Activated B cell treated with CpG ODN at 0.5 μM for 24 hours (primary cell): Measurements from ENCODE around the gene HMG20A. TPM values are rescaled to one million over a fixed set of nuclear protein-coding genes. Genes with fewer than 3 reads are reported as not detected.

Experiments used
- ATAC-seq: fragments of 200-7000 bp; cut with Tn5 transposase; one replicate; pipeline ENCODE4 v1.10.0; 2021; ENCODE audit warnings: low read depth, mild to moderate bottlenecking, moderate library complexity
- CTCF ChIA-PET: fragments of 350-600 bp; sonication (Branson Sonifier 250); formaldehyde crosslinking; loops from one replicate; lab custom pipeline; 2021; ENCODE audit warnings: antibody characterized with exemption; lab: Charles Lee
- POLR2A ChIA-PET: fragments of 350-600 bp; sonication (Branson Sonifier 250); formaldehyde crosslinking; loops from one replicate; lab custom pipeline; 2021; ENCODE audit warnings: antibody characterized with exemption; lab: Charles Lee
- DNase-seq: peaks from one replicate; pipeline ENCODE4 v3.0.0; 2022
- H3K27ac Mint-ChIP-seq: one replicate; pipeline ENCODE4 v1.8.0; 2020; ENCODE audit warnings: mixed read lengths
- H3K27me3 Mint-ChIP-seq: one replicate; pipeline ENCODE4 v1.8.0; 2021; ENCODE audit warnings: mixed read lengths
- H3K36me3 Mint-ChIP-seq: one replicate; pipeline ENCODE4 v1.8.0; 2021; ENCODE audit warnings: low read depth, mixed read lengths
- H3K4me1 Mint-ChIP-seq: one replicate; pipeline ENCODE4 v1.8.0; 2021; ENCODE audit warnings: mixed read lengths
- H3K4me3 Mint-ChIP-seq: one replicate; pipeline ENCODE4 v1.8.0; 2020; ENCODE audit warnings: mild to moderate bottlenecking, mixed read lengths
- H3K9me3 Mint-ChIP-seq: one replicate; pipeline ENCODE4 v1.8.0; 2020; ENCODE audit warnings: mixed read lengths
- intact Hi-C: fragments of 100-400 bp; cut with micrococcal nuclease; formaldehyde crosslinking; loops from one replicate; pipeline ENCODE4 v1.15.1; 2024
- total RNA-seq: library from RNA; stranded (reverse); gene quantifications from 2 replicates; pipeline ENCODE4 v1.2.3, GENCODE V29; 2022
- TF ChIP-seq, protein P1 (sequence below): fragments of 200-600 bp; IDR thresholded peaks from one replicate; pipeline ENCODE4 v1.8.0; 2022; ENCODE audit warnings: antibody characterized with exemption, mild to moderate bottlenecking

Gene HMG20A
- total RNA-seq, 1 donor from 2014 or later, result 53.9 TPM

DNA sequence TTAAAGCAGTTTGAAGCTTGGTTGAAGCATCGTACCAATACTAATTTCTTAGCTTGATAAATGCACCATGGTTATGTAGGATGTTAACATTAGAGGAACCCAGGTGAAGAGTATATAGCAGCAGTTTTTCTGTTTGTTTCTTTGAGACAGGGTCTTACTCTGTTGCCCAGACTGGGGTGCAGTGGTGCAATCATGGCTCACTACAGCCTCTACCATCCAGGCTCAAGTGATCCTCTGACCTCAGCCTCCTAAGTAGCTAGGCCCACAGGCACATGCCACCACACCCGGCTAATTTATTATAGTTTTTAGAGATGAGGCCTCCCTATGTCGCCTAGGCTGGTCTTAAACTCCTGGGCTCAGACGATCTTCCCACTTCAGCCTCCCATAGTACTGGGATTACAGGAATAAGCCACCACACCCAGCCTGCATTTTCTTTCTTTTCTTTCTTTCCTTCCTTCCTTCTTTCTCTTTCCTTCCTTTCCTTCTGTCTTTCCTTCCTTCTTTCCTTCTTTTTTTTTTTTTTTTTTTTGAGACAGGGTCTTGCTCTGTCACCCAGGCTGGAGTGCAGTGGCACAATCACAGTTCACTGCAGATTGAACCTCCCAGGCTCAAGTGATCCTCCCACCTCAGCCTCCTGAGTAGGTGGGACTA lies 6.9 kb upstream of the HMG20A start:
- H3K4me3 Mint-ChIP-seq, result no peak overlapping the region
- H3K27ac Mint-ChIP-seq, result no peak overlapping the region
- CTCF ChIA-PET, result no interaction called here
- H3K9me3 Mint-ChIP-seq, result no peaks in the 10 kb centered on the region
- intact Hi-C loops, result no loop called here
- H3K36me3 Mint-ChIP-seq, result no peaks in the 10 kb centered on the region
- no peak for ATAC-seq
- peaks cover 47% of the 10 kb centered on the region for H3K4me1 Mint-ChIP-seq
- POLR2A ChIA-PET, result interaction anchor here (0.7 kb wide), 1 partner anchor 48 kb away, joined by 3 read pairs; no protein-coding TSS in a partner anchor
- TF ChIP-seq, protein P1, sequence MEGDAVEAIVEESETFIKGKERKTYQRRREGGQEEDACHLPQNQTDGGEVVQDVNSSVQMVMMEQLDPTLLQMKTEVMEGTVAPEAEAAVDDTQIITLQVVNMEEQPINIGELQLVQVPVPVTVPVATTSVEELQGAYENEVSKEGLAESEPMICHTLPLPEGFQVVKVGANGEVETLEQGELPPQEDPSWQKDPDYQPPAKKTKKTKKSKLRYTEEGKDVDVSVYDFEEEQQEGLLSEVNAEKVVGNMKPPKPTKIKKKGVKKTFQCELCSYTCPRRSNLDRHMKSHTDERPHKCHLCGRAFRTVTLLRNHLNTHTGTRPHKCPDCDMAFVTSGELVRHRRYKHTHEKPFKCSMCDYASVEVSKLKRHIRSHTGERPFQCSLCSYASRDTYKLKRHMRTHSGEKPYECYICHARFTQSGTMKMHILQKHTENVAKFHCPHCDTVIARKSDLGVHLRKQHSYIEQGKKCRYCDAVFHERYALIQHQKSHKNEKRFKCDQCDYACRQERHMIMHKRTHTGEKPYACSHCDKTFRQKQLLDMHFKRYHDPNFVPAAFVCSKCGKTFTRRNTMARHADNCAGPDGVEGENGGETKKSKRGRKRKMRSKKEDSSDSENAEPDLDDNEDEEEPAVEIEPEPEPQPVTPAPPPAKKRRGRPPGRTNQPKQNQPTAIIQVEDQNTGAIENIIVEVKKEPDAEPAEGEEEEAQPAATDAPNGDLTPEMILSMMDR, result no peak
- no peak for DNase-seq
- no peaks in the 10 kb centered on the region for H3K27me3 Mint-ChIP-seq

DNA sequence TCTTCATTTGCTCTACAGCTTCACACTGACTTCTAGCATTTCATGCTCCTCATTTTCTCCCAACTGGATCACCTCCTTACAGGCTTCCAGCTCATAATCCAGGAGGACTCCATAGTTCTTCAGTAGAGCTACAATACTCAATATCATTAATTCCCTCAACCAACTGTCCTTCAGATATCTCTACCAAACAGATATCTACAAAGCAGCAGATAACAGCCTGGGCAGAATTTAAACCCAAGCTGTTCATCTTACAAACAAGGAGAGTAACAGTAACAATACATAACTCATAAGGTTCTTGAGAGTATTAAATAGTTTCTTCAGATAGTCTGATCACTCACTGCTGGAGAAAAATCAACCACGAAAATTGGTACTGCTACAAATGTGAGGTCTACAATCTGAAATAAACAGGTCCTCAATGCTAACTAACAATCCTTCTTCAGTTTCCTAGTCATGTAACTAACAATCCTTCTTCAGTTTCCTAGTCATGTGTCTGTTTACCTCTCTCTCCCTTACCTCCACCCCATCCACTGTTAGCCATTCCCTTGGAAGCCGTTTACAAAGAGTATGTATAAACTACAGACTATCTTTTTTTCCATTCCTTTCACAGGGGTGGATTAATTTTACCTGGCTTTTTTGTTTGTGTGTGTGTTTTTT lies 5.8 kb upstream of the HMG20A start:
- intact Hi-C loops, result no loop called here
- no peak for ATAC-seq

DNA sequence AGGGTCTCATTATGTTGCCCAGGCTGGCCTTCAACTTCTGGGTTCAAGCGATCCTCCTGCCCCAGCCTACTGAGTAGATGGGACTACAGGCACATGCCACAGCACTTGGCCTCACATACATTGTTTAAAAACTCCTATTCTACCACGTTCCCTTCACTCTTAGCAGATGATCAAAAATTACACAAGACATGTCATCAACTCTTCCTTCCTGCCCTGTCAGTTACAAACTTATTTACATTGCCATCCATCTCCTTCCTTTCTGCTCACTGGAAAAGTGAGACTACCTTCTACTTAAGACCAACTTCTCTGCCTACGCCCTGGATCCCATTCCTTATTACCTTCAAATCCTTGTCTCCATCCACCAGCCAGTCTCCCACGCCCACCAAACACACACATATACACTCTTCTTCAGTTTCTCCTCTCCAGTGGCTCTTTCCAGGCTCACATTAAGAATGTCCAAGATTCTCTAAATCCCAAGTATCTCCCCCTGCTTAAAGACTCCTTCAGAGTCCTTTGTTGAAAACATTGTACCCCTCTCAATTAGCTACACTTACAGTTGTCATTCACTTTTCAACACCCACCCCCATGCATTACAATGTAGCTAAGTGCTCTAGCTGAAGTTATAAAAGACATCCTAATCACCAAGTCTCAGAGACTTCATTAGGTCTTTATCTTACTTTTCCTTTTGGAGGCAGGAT lies 5.1 kb upstream of the HMG20A start:
- ATAC-seq (no peak), DNase-seq (no peak)
- no peak overlapping the region for H3K4me3 Mint-ChIP-seq
- TF ChIP-seq, protein P1, result no peak
- intact Hi-C loops, result no loop called here
- ChIA-PET POLR2A (no interaction called here), CTCF (no interaction called here)
- no peaks in the 10 kb centered on the region for H3K9me3 Mint-ChIP-seq
- H3K27ac Mint-ChIP-seq, result no peak overlapping the region
- peaks cover 35% of the 10 kb centered on the region for H3K4me1 Mint-ChIP-seq
- H3K36me3 Mint-ChIP-seq, result peaks cover 10% of the 10 kb centered on the region
- H3K27me3 Mint-ChIP-seq, result no peaks in the 10 kb centered on the region

More for the DNA sequence above, 5.8 kb upstream of the HMG20A start:
- POLR2A ChIA-PET, result no interaction called here
- no peak overlapping the region for H3K4me3 Mint-ChIP-seq
- DNase-seq, result no peak
- H3K36me3 Mint-ChIP-seq, result peaks cover 4% of the 10 kb centered on the region
- H3K9me3 Mint-ChIP-seq, result no peaks in the 10 kb centered on the region
- TF ChIP-seq, protein P1, result no peak
- CTCF ChIA-PET, result no interaction called here
- H3K4me1 Mint-ChIP-seq, result peaks cover 41% of the 10 kb centered on the region
- no peaks in the 10 kb centered on the region for H3K27me3 Mint-ChIP-seq
- H3K27ac Mint-ChIP-seq, result no peak overlapping the region

DNA sequence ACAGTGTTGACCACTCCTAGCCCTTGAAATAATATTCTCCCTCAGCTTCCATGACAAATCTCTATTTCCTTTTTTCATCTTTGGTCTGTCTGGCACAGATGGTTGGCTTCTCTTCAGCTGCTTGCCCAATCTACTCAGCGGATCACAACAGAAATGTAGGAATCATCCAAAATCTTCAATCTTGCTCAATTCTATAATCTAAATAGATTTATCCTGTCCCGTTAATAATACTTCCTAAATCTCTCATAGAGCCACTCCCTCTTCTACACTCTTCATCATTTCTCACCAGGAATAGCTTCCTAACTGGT lies 4.6 kb upstream of the HMG20A start:
- TF ChIP-seq, protein P1, result no peak
- no peak overlapping the region for H3K27ac Mint-ChIP-seq
- H3K4me1 Mint-ChIP-seq, result peaks cover 34% of the 10 kb centered on the region
- no peak for DNase-seq
- H3K4me3 Mint-ChIP-seq, result no peak overlapping the region
- intact Hi-C loops, result no loop called here
- ChIA-PET POLR2A (no interaction called here), CTCF (no interaction called here)
- H3K27me3 Mint-ChIP-seq, result no peaks in the 10 kb centered on the region
- ATAC-seq, result no peak
- peaks cover 12% of the 10 kb centered on the region for H3K36me3 Mint-ChIP-seq
- no peaks in the 10 kb centered on the region for H3K9me3 Mint-ChIP-seq

DNA sequence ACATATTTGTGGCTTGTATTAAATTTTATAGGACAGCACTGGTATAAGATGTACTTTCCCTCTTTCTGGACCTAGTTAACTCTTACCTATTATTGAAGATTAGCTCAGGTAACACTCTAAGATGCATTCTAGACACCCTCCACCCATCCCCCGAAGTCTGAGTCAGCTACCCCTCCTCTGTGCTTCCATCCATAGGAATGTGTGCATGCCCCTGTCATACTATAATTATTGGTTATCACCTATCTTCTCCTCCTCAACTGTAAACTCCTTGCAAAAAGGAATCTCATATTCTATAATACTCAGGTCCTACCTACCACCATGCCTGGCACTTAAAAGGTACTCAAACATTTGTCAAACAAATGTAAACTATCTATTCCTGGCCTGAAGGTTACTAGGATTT lies 3.7 kb upstream of the HMG20A start:
- no peaks in the 10 kb centered on the region for H3K27me3 Mint-ChIP-seq
- no peak overlapping the region for H3K27ac Mint-ChIP-seq
- H3K9me3 Mint-ChIP-seq, result no peaks in the 10 kb centered on the region
- ATAC-seq (no peak), DNase-seq (no peak)
- ChIA-PET CTCF (no interaction called here), POLR2A (no interaction called here)
- H3K4me1 Mint-ChIP-seq, result peaks cover 39% of the 10 kb centered on the region
- peaks cover 12% of the 10 kb centered on the region for H3K36me3 Mint-ChIP-seq
- TF ChIP-seq, protein P1, result no peak
- H3K4me3 Mint-ChIP-seq, result no peak overlapping the region
- intact Hi-C loops, result no loop called here
